ENCODE measurements around the gene TNFRSF18.

DNA sequence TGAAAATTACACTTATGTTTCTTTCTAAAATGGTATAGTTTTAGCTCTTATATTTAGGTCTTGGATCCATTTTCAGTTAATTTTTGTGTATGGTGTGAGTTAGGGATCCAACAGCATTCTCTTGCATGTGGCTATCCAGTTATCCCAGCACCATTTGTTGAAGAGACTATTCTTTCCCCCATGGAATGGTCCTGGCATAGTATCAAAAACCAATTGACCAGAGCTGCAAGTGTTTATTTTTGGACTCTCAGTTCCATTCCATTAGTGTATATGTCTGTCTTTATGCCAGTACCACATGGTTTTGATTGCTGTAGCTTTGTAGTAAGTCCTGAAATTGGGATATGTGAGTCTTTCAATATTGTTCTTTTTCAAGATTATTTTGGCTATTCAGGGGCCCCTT is 18.5 kb downstream of the TNFRSF18 start:
- TF ChIP-seq, protein P1, sequence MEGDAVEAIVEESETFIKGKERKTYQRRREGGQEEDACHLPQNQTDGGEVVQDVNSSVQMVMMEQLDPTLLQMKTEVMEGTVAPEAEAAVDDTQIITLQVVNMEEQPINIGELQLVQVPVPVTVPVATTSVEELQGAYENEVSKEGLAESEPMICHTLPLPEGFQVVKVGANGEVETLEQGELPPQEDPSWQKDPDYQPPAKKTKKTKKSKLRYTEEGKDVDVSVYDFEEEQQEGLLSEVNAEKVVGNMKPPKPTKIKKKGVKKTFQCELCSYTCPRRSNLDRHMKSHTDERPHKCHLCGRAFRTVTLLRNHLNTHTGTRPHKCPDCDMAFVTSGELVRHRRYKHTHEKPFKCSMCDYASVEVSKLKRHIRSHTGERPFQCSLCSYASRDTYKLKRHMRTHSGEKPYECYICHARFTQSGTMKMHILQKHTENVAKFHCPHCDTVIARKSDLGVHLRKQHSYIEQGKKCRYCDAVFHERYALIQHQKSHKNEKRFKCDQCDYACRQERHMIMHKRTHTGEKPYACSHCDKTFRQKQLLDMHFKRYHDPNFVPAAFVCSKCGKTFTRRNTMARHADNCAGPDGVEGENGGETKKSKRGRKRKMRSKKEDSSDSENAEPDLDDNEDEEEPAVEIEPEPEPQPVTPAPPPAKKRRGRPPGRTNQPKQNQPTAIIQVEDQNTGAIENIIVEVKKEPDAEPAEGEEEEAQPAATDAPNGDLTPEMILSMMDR (IDR thresholded peaks at IDR 0.05; ENCODE audit: poor library complexity) = no peak
- TF ChIP-seq EZH2 (IDR thresholded peaks at IDR 0.05; ENCODE audit: borderline replicate concordance) = no peak

All from hepatocyte (in vitro differentiated cells).